ENCODE results near the gene FABP1. TPM values are rescaled to one million over a fixed set of nuclear protein-coding genes. Genes with fewer than 3 reads are reported as not detected.

Gene FABP1
- polyA plus RNA-seq, 3 donors = 15.0 to 33.2 (median 28.4) TPM

DNA sequence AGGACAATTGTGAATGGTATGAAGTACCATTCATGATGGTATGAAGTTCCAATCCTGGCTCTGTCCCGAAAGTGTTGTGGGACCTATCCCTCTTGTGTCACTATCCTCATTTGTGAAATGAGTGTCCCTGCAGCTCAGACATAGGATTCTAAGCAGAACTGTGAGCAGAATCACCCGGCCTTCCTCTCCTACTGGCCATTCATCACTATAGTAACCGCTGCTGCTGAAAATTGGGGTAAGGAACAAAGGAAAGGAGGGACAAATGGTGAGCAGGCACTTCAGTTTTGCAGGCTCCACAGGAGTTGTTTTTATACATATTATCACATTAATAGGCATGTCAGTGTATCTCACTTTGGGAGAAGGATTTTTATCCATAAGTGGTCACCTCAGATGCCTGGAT is 32.8 kb downstream of the FABP1 start:
- no peak for DNase-seq (ENCODE audit: extremely low read depth in 1 of 11, low read depth in 9 of 11, low spot score in 4 of 11)

DNA sequence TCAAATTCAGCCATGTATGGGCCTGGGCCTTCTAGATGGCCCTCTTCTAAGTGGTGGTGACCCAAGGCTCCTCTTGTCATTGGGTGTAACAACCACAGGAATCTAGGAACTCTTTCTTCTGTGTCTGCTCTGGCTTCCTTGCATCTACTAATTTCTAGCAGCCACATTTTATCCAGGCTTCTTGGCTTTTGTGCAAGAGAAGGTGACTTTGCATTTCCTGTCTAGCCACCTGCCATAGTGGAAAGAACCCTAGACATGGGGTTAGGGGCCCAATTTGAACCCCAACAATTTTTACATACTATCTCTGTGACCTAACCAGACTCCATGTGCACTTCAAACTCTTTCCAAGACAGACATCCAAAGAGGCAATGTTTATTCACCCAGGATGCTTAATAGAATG is 35.1 kb downstream of the FABP1 start:
- no peak for DNase-seq (ENCODE audit: extremely low read depth in 1 of 11, low read depth in 9 of 11, low spot score in 4 of 11)

GRCh38 chr2:88091943-88092342 is 35.9 kb downstream of the FABP1 start:
- DNase-seq (ENCODE audit: extremely low read depth in 1 of 11, low read depth in 9 of 11, low spot score in 4 of 11) = no peak

DNA sequence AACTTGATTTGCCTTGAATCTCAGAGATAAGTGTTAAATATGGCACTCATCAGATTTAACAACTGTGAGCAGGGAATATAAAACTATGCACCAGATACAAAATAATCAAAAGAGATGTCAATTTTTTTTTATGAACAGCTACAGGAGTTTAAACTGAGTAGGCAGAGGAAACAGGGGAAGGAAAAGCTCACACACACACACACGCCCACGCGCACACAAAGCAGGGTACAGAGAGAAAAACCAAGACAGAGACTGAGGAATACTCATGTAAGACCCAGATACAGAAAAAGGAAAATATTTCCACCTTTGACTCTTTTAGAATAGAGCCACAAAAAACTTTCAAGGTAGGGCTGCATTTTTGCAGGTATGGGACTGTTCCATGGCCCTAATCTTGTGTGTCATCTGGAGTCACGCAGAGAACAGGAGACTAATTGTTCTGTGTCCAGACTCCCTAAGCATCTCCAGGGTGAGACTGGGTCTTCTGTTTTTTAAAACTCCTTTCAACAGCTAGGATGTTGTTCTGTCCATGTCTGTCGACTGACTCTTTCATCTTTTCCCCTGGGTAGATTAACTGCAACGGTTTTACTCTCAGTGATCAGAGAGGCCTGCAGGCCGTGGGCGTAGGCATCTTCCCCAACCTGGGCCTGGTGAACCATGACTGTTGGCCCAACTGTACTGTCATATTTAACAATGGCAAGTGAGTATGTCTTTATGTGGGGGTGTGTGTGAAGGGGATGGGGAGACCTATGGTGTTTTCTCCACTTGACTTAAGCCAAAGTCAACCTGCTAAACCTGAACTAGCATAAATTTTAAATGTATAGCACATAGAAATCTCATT is 37.2 kb downstream of the FABP1 start:
- no peak for DNase-seq (ENCODE audit: extremely low read depth in 1 of 11, low read depth in 9 of 11, low spot score in 4 of 11)

DNA sequence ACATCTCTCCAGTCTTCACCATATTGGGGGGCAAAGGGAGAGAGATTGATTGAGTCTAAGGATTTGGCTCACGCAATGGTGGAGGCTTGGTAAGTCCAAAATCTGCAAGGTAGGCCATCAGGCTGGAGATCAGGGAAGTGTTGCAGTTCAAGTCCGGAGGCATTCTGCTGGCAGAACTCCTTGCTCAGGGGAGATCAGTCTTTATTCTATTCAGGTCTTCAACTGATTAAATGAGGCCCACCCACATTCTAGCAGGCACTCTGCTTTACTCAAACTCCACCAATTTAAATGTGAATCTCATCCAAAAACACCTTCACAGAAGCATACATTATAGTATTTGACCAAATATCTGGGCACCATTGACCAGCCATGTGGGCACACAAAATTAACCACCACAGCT is 38.9 kb downstream of the FABP1 start:
- DNase-seq (ENCODE audit: extremely low read depth in 1 of 11, low read depth in 9 of 11, low spot score in 4 of 11) = no peak

DNA sequence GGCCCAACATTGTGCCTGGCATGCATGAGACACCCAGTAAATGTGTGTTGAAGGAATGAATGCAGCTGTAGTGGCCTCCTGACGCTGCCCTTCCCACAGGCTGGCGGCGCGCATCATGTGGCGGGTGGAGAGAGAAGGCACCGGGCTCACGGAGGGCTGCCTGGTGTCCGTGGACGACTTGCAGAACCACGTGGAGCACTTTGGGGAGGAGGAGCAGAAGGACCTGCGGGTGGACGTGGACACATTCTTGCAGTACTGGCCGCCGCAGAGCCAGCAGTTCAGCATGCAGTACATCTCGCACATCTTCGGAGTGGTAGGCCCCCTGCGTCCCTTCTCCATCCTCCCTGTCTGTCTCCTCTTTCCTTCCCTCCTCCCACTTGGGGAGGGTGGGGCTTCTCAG is 40.1 kb downstream of the FABP1 start:
- DNase-seq (ENCODE audit: extremely low read depth in 1 of 11, low read depth in 9 of 11, low spot score in 4 of 11) = no peak

- no peak for DNase-seq (ENCODE audit: extremely low read depth in 1 of 11, low read depth in 9 of 11, low spot score in 4 of 11)
Observed at GRCh38 chr2:88087073-88087472, 40.8 kb downstream of the FABP1 start.

DNA sequence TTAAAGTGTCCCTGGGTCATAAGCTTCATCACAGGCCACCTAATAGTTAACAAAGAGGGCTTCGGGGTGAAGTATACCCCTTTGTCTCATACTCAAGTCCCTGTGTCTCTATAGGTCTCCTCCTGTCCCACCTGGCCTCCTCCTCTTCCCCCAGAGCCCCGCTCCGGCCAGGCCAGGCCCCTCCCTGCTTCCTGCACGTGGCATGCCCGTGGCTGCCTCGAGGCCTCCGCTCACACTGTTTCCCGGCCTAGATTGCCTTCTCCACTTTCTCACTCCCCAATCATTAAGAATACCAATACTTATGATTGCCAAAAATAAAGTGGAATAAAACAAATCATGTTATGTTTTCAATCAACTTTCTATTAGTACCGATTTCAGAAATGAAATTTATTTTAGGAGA is 41.5 kb downstream of the FABP1 start:
- no peak for DNase-seq (ENCODE audit: extremely low read depth in 1 of 11, low read depth in 9 of 11, low spot score in 4 of 11)

DNA sequence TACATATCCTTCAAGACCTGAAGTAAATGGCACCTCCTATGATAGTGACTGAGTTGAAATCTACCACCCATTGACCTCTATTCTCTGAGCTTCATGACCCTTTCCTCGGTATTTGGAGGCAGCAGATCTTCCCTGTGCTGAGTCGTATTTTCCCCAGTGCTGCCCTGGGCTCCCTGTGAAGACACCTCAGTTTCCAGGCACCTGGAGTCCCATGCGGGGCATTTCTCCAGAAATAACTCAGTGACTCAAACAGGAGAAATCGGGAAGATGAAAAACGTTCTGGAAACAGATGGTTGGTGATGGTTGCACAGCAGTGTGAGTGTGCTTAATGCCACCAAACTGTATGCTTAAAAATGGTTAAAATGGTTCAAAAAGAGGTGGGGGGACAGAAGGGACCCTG is 42.3 kb downstream of the FABP1 start:
- no peak for DNase-seq (ENCODE audit: extremely low read depth in 1 of 11, low read depth in 9 of 11, low spot score in 4 of 11)

- DNase-seq (ENCODE audit: extremely low read depth in 1 of 11, low read depth in 9 of 11, low spot score in 4 of 11) = no peak
Observed at GRCh38 chr2:88085099-88085498, 42.8 kb downstream of the FABP1 start.

DNA sequence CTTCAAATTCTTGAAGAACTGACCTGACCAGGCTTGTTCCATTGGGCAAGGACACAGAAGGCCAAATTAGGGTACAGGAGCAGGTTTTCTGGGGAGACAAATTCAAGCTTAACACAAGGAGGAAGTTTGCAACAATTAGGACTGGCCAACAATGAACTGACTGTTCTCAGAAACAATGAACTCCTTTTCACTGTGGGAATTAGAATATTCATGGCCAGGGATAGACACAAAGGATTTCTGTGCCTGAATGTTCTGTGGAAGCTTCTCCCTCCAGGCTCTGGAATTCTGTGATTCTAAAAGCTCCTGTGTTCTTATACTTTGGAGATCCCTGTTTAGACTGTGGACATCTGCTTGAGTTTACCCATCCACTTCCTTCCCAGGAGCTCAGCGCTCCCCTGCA is 45.1 kb downstream of the FABP1 start:
- DNase-seq (ENCODE audit: extremely low read depth in 1 of 11, low read depth in 9 of 11, low spot score in 4 of 11) = no peak

- DNase-seq (ENCODE audit: extremely low read depth in 1 of 11, low read depth in 9 of 11, low spot score in 4 of 11) = no peak
Observed at GRCh38 chr2:88081924-88082608, 45.8 kb downstream of the FABP1 start.

- DNase-seq (ENCODE audit: extremely low read depth in 1 of 11, low read depth in 9 of 11, low spot score in 4 of 11) = no peak
Observed at GRCh38 chr2:88080545-88080944, 47.3 kb downstream of the FABP1 start.

DNA sequence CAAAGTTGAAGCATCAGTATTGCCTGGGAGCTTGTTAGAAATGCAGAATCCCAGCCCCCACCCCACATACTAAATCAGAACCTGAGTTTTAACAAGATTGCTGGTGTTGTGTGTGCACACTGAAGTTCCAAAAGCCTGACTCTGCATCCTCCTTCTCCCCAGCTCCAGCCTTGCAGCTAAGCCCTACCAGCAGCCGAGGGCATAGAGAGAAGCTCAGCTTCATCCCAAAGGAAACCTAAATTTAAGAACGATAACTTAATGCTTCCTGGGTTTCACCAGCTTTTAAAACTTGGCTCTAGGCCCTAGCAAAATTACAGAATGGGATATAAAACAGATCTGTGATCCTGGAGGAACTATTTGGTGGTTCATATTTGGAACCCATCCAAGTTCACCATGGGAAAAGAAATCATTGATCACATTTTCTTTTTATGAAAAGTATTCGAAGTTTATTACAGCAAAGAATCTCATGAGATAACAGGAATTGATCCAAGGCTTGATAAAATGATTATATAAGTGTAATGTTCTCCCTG is 49.2 kb downstream of the FABP1 start:
- DNase-seq (ENCODE audit: extremely low read depth in 1 of 11, low read depth in 9 of 11, low spot score in 4 of 11) = no peak

GRCh38 chr2:88077080-88077479 is 50.8 kb downstream of the FABP1 start:
- DNase-seq (ENCODE audit: extremely low read depth in 1 of 11, low read depth in 9 of 11, low spot score in 4 of 11) = no peak

DNA sequence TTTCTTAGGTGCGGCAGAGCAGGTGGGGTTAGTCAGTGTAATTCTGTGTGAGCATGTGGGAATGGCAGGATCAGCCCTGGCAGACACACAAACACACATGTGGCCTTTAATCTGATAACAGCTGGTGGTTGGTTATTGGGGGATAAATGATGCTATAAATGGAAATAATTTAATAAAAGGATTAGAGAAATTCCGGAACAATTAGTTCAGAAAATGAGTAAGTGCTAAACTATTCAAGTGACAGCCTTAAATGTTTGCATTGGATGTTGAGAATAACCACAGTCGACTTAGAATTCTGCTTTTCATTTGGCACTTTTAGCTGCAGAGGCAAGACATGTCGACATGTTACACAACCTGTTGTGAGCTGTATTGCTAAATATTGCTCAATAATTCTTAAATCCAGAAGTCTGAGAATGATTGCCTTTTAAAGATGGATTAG is 53.0 kb downstream of the FABP1 start:
- no peak for DNase-seq (ENCODE audit: extremely low read depth in 1 of 11, low read depth in 9 of 11, low spot score in 4 of 11)

DNA sequence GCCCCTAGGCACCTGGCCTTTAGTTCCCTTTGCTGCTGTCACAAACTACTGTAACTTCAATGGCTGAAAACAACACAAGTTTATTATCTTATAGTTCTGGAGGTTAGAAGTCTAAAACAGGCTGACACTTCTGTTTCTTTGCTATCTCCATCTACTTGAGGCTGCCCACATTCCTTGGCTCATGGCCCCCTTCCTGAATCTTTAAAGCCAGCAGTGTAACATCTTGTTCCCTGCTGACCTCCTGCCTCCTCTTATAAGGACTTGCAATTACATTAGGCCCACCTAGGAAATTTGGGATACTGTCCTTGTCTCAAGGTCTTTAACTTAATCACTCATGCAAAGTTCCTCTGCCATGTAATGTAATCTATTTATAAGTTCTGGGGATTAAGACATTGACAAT is 53.7 kb downstream of the FABP1 start:
- DNase-seq (ENCODE audit: extremely low read depth in 1 of 11, low read depth in 9 of 11, low spot score in 4 of 11) = no peak

Measured in renal cortex interstitium (tissue), 11 donors.